Loucy (cell line): ENCODE results near the gene FGF12.

Experiments used
- H2AFZ ChIP-seq: fragments of 200-600 bp; sonication (generic); 2 replicates; pipeline ENCODE4 v1.6.0; 2016; ENCODE audit warnings: antibody characterized with exemption, mild to moderate bottlenecking, low read length, moderate library complexity
- H3F3A ChIP-seq: fragments of 200-600 bp; 2 replicates; pipeline ENCODE4 v1.6.0; 2016; ENCODE audit warnings: antibody characterized with exemption, low read depth, mild to moderate bottlenecking
- H3K27me3 ChIP-seq: fragments of 200-600 bp; sonication (generic); 2 replicates; pipeline ENCODE4 v1.6.1; 2014; ENCODE audit warnings: low read length, mild to moderate bottlenecking; ENCODE audit not compliant: insufficient read depth, poor library complexity, severe bottlenecking
- H3K36me3 ChIP-seq: fragments of 200-600 bp; sonication (generic); 2 replicates; pipeline ENCODE4 v1.6.1; 2016; ENCODE audit warnings: low read length; ENCODE audit not compliant: insufficient read depth
- H3K4me1 ChIP-seq: fragments of 200-600 bp; sonication (generic); 2 replicates; pipeline ENCODE4 v1.5.1; 2014; ENCODE audit warnings: low read length, mild to moderate bottlenecking; ENCODE audit not compliant: insufficient read depth, poor library complexity, severe bottlenecking
- H3K4me2 ChIP-seq: fragments of 200-600 bp; sonication (generic); 2 replicates; pipeline ENCODE4 v1.6.0; 2014; ENCODE audit warnings: antibody characterized with exemption, low read length, low read depth, mild to moderate bottlenecking; ENCODE audit not compliant: poor library complexity, severe bottlenecking
- H3K4me3 ChIP-seq: fragments of 200-600 bp; sonication (generic); 2 replicates; pipeline ENCODE4 v1.5.1; 2014; ENCODE audit warnings: low read length, mild to moderate bottlenecking, mixed read lengths; ENCODE audit not compliant: poor library complexity, severe bottlenecking
- H3K79me2 ChIP-seq: fragments of 200-600 bp; sonication (generic); 2 replicates; pipeline ENCODE4 v1.6.1; 2014; ENCODE audit warnings: low read length; ENCODE audit not compliant: insufficient read depth
- H3K9ac ChIP-seq: fragments of 200-600 bp; sonication (generic); 2 replicates; pipeline ENCODE4 v1.6.0; 2014; ENCODE audit warnings: mild to moderate bottlenecking, low read depth, low read length, moderate library complexity; ENCODE audit not compliant: poor library complexity, severe bottlenecking
- H3K9me2 ChIP-seq: fragments of 200-600 bp; sonication (generic); replicated peaks from 2 replicates; pipeline ENCODE4 v1.6.1; 2016; ENCODE audit warnings: low read depth, low read length, mixed read lengths
- H3K9me3 ChIP-seq: fragments of 200-600 bp; sonication (generic); 2 replicates; pipeline ENCODE4 v1.6.1; 2014; ENCODE audit warnings: mild to moderate bottlenecking, antibody characterized with exemption, low read length, low read depth; ENCODE audit not compliant: insufficient read depth
- H4K20me1 ChIP-seq: fragments of 200-600 bp; sonication (generic); 2 replicates; pipeline ENCODE4 v1.6.0; 2014; ENCODE audit warnings: antibody characterized with exemption, low read length, mild to moderate bottlenecking; ENCODE audit not compliant: insufficient read depth, poor library complexity, severe bottlenecking
- CTCF ChIP-seq: fragments of 200-600 bp; sonication (generic); conservative IDR thresholded peaks from 2 replicates; pipeline ENCODE4 v1.5.1; 2014; ENCODE audit warnings: mild to moderate bottlenecking, antibody characterized with exemption, low read length
- EZH2phosphoT487 ChIP-seq: fragments of 200-600 bp; IDR thresholded peaks from 2 replicates; pipeline ENCODE4 v1.6.1; 2018; ENCODE audit warnings: antibody characterized with exemption, mild to moderate bottlenecking, moderate library complexity, borderline replicate concordance

FGF12 gene

GRCh38 chr3:192354687-192355086 lies 372.7 kb downstream of the FGF12 start:
- H2AFZ ChIP-seq: no peak overlapping the region
- no peaks in the 10 kb centered on the region for H3K9me2 ChIP-seq
- no peak overlapping the region for H3K9ac ChIP-seq
- no peak overlapping the region for H3K4me2 ChIP-seq
- no peaks in the 10 kb centered on the region for H3K9me3 ChIP-seq
- H3K4me1 ChIP-seq: no peaks in the 10 kb centered on the region
- no peaks in the 10 kb centered on the region for H4K20me1 ChIP-seq
- no peaks in the 10 kb centered on the region for H3K36me3 ChIP-seq
- no peaks in the 10 kb centered on the region for H3F3A ChIP-seq
- no peak for TF ChIP-seq EZH2phosphoT487
- TF ChIP-seq CTCF: no peak
- no peak overlapping the region for H3K4me3 ChIP-seq
- no peaks in the 10 kb centered on the region for H3K27me3 ChIP-seq
- H3K79me2 ChIP-seq: no peaks in the 10 kb centered on the region

- Histone ChIP-seq H4K20me1 (no peaks in the 10 kb centered on the region), H3K4me3 (no peak overlapping the region), H3K27me3 (no peaks in the 10 kb centered on the region), H3K4me2 (no peak overlapping the region), H3K4me1 (no peaks in the 10 kb centered on the region), H3K79me2 (no peaks in the 10 kb centered on the region), H3K9me2 (no peaks in the 10 kb centered on the region), H2AFZ (no peak overlapping the region), H3F3A (no peaks in the 10 kb centered on the region), H3K36me3 (no peaks in the 10 kb centered on the region), H3K9ac (no peak overlapping the region), H3K9me3 (no peaks in the 10 kb centered on the region)
- TF ChIP-seq CTCF: no peak
- TF ChIP-seq EZH2phosphoT487: no peak
Measured at GRCh38 chr3:192352142-192352541, 375.2 kb downstream of the FGF12 start.

- Histone ChIP-seq H3K4me1 (no peaks in the 10 kb centered on the region), H3K4me2 (no peak overlapping the region), H3K9me3 (no peaks in the 10 kb centered on the region), H3F3A (no peaks in the 10 kb centered on the region), H3K4me3 (no peak overlapping the region), H2AFZ (no peak overlapping the region), H3K9me2 (no peaks in the 10 kb centered on the region), H4K20me1 (no peaks in the 10 kb centered on the region), H3K27me3 (no peaks in the 10 kb centered on the region), H3K36me3 (no peaks in the 10 kb centered on the region), H3K79me2 (no peaks in the 10 kb centered on the region), H3K9ac (no peak overlapping the region)
- TF ChIP-seq EZH2phosphoT487 (no peak), CTCF (no peak)
Measured at GRCh38 chr3:192351441-192351840, 375.9 kb downstream of the FGF12 start.
